Esophagus muscularis mucosa (tissue), 3 donors: ENCODE measurements around the gene WIPF3.

Experiments
- POLR2A ChIP-seq: fragments of 450-650 bp; IDR thresholded peaks from one replicate; pipeline ENCODE4 v1.6.1; 2017; ENCODE audit warnings: antibody characterized with exemption, moderate library complexity, mild to moderate bottlenecking, low read depth
- TF ChIP-seq, protein P1 (sequence below), 3 experiments: fragments of 200-600 bp in 2 of 3; fragments of 450-650 bp in 1 of 3; sonication (generic) in 2 of 3; IDR thresholded peaks; one replicate each; pipeline ENCODE4 v1.5.1; 2017 to 2019; ENCODE audit warnings: antibody characterized with exemption in 3 of 3, mild to moderate bottlenecking in 2 of 3, moderate library complexity in 1 of 3

DNA sequence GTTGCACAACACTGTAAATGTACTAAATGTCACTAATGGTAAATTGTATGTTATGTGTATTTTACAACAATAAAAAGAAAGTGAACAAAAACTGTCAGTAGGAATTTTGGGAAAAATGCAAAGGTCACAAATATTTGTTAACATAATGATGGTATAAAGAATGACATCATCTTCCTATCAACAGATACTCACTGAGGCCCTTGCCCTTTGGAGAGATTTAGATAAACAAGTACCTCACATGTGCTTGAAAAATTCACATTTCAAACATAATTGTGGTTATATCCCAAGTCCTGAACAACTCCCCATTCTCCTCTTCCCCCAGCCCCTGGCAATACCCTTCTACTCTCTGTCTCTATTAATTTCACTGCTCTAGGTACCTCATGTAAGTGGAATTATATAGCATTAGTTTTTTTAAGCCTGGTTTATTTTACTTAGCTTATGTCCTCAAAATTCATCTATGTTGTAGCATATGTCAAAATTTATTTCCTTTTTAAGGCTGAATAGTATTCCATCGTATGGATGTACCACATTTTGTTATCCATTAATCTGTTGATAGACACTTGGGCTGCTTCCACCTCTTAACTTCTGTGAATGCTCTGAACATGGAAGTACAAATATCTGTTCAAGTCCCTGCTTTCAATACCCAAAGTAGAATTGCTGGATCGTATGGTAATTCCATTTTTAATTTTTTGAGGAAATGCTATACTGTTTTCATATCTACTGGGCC, 90.5 kb downstream of the WIPF3 start:
- TF ChIP-seq, protein P1, sequence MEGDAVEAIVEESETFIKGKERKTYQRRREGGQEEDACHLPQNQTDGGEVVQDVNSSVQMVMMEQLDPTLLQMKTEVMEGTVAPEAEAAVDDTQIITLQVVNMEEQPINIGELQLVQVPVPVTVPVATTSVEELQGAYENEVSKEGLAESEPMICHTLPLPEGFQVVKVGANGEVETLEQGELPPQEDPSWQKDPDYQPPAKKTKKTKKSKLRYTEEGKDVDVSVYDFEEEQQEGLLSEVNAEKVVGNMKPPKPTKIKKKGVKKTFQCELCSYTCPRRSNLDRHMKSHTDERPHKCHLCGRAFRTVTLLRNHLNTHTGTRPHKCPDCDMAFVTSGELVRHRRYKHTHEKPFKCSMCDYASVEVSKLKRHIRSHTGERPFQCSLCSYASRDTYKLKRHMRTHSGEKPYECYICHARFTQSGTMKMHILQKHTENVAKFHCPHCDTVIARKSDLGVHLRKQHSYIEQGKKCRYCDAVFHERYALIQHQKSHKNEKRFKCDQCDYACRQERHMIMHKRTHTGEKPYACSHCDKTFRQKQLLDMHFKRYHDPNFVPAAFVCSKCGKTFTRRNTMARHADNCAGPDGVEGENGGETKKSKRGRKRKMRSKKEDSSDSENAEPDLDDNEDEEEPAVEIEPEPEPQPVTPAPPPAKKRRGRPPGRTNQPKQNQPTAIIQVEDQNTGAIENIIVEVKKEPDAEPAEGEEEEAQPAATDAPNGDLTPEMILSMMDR (IDR thresholded peaks at IDR 0.05): no peak
- TF ChIP-seq POLR2A: no peak
